Endothelial cell of umbilical vein (primary cell): ENCODE measurements around the gene PKP3.

Experiments
- EZH2 ChIP-seq: IDR thresholded peaks from 2 replicates; pipeline ENCODE4 v1.6.1; 2012; ENCODE audit warnings: borderline replicate concordance, low read depth, mild to moderate bottlenecking, moderate library complexity, low read length, inconsistent platforms; ENCODE audit not compliant: severe bottlenecking
- POLR2A ChIP-seq: IDR thresholded peaks from 2 replicates; pipeline ENCODE4 v1.6.1; 2012; ENCODE audit warnings: low read depth, mild to moderate bottlenecking, control low read depth, low read length
- TF ChIP-seq, protein P1 (sequence below), 2 donors: IDR thresholded peaks; 1 replicate in 1 of 2; 2 replicates in 1 of 2; pipeline ENCODE4 v1.5.1; 2011; ENCODE audit warnings: low read length in 2 of 2, mild to moderate bottlenecking in 2 of 2, moderate library complexity in 2 of 2, control low read depth in 1 of 2, inconsistent platforms in 1 of 2, low read depth in 1 of 2; ENCODE audit not compliant: insufficient read depth in 1 of 2; ENCODE audit errors: extremely low read depth in 1 of 2

DNA sequence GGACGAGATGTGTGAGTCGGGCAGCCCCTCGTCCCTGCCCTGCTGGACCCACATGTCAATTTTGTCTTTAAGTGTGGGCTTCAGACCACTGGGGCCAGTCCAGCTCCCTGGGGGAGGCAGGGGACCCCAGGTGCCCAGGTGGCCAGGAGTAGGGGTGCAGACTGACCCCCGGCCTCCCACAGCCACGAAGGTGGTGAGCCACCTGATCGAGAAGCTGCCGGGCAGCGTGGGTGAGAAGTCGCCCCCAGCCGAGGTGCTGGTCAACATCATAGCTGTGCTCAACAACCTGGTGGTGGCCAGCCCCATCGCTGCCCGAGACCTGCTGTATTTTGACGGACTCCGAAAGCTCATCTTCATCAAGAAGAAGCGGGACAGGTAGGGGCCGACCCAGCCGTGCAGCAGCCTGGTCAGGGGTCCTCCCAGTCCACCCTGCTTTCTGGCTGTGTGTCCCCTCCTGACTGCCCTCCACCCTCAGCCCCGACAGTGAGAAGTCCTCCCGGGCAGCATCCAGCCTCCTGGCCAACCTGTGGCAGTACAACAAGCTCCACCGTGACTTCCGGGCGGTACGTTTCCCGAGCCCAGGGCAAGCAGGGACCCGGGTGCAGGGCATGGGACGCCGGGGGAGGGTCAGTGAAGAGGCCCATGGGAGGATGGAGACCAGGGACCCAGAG is 9.9 kb downstream of the PKP3 start:
- TF ChIP-seq POLR2A (no peak), EZH2 (no peak)
- TF ChIP-seq, protein P1, sequence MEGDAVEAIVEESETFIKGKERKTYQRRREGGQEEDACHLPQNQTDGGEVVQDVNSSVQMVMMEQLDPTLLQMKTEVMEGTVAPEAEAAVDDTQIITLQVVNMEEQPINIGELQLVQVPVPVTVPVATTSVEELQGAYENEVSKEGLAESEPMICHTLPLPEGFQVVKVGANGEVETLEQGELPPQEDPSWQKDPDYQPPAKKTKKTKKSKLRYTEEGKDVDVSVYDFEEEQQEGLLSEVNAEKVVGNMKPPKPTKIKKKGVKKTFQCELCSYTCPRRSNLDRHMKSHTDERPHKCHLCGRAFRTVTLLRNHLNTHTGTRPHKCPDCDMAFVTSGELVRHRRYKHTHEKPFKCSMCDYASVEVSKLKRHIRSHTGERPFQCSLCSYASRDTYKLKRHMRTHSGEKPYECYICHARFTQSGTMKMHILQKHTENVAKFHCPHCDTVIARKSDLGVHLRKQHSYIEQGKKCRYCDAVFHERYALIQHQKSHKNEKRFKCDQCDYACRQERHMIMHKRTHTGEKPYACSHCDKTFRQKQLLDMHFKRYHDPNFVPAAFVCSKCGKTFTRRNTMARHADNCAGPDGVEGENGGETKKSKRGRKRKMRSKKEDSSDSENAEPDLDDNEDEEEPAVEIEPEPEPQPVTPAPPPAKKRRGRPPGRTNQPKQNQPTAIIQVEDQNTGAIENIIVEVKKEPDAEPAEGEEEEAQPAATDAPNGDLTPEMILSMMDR (IDR thresholded peaks at IDR 0.05; ENCODE audit: extremely low read depth in 1 of 2, insufficient read depth in 1 of 2, low read depth in 1 of 2, low read length in 2 of 2): no peak
